Gastroesophageal sphincter (tissue), 3 donors: ENCODE data around the gene BCR.

Experiments used
- EP300 ChIP-seq: sonication (generic); formaldehyde crosslinking; IDR thresholded peaks from one replicate; pipeline ENCODE4 v1.6.1; 2017; ENCODE audit warnings: antibody characterized with exemption, mild to moderate bottlenecking
- POLR2A ChIP-seq, 2 donors: fragments of 450-650 bp; IDR thresholded peaks; one replicate each; pipeline ENCODE4 v1.6.1; 2017; ENCODE audit warnings: antibody characterized with exemption in 2 of 2, mild to moderate bottlenecking in 2 of 2, moderate library complexity in 1 of 2
- POLR2AphosphoS5 ChIP-seq: sonication (generic); formaldehyde crosslinking; IDR thresholded peaks from one replicate; pipeline ENCODE4 v1.6.1; 2017; ENCODE audit warnings: antibody characterized with exemption
- TF ChIP-seq, protein P1 (sequence below), 4 experiments: fragments of 200-600 bp in 2 of 4; fragments of 450-650 bp in 2 of 4; sonication (generic) in 1 of 4; IDR thresholded peaks; one replicate each; pipeline ENCODE4 v1.5.1; 2017 to 2019; ENCODE audit warnings: antibody characterized with exemption in 4 of 4, mild to moderate bottlenecking in 2 of 4, moderate library complexity in 2 of 4

DNA sequence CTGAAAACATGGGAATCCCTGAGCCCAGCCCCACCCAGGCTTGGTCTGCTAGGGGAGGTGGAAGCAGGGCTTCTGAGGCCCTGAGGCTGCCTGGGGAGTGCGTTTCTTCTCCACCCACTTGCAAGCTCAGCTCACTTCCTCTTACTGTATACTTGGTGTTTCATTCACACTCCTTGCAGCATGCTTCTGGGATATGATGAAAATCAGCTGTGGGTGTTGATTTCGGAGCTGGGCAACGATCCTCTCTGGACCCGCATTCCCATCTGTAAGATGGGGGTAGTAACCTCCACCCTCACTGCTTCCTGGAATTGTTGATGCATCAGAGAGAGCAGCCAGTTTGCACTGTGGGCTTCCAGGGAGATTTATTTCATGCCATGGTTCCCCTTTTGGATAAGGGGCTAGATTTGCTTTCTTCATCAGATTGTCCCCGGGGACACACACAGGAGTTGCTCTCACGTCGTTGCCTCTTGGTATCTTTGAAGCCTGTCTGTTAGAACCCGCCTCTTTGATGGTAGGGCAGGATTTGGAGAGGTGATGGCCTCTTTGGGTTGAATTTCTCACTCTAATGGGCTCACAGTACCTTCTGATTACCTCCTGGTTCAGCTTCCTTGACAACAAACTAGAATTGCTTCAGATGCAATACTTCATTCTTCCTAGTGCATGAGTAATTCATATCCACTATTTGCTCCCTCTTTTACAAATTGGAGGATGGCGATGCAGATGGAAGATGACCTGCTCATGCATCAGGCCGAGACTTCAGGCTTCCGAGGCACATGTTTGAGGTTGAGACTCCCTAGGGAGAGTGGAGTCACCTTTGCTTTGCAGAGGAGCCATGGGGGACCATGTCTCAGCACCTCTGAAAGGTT lies 40.4 kb downstream of the BCR start:
- TF ChIP-seq, protein P1, sequence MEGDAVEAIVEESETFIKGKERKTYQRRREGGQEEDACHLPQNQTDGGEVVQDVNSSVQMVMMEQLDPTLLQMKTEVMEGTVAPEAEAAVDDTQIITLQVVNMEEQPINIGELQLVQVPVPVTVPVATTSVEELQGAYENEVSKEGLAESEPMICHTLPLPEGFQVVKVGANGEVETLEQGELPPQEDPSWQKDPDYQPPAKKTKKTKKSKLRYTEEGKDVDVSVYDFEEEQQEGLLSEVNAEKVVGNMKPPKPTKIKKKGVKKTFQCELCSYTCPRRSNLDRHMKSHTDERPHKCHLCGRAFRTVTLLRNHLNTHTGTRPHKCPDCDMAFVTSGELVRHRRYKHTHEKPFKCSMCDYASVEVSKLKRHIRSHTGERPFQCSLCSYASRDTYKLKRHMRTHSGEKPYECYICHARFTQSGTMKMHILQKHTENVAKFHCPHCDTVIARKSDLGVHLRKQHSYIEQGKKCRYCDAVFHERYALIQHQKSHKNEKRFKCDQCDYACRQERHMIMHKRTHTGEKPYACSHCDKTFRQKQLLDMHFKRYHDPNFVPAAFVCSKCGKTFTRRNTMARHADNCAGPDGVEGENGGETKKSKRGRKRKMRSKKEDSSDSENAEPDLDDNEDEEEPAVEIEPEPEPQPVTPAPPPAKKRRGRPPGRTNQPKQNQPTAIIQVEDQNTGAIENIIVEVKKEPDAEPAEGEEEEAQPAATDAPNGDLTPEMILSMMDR (IDR thresholded peaks at IDR 0.05): no peak
- TF ChIP-seq EP300: no peak
- no peak for TF ChIP-seq POLR2A (IDR thresholded peaks at IDR 0.05)
- TF ChIP-seq POLR2AphosphoS5: peak; percentile 55
